AG04449 (cell line): ENCODE results near the gene KIAA1755.

Source experiments
- CTCF ChIA-PET: fragments of 350-600 bp; formaldehyde crosslinking; extraction: SDS; loops from one replicate; lab custom pipeline; 2021; ENCODE audit warnings: antibody characterized with exemption; lab: Yijun Ruan, JAX
- POLR2A ChIA-PET: fragments of 400-600, 350-600 bp; formaldehyde crosslinking; extraction: SDS; loops from one replicate; lab custom pipeline; 2020; ENCODE audit warnings: antibody characterized with exemption, inconsistent platforms; lab: Yijun Ruan, JAX
- DNase-seq: peaks from one replicate; pipeline ENCODE4 v3.0.0-alpha.2; 2010; ENCODE audit warnings: low read depth, low spot score
- H3K4me3 ChIP-seq: 2 replicates; pipeline ENCODE4 v1.5.1; 2011; ENCODE audit warnings: low read depth, mild to moderate bottlenecking, control low read depth, low read length
- TF ChIP-seq, protein P1 (sequence below): IDR thresholded peaks from one replicate; pipeline ENCODE4 v1.5.1; 2011; ENCODE audit warnings: mild to moderate bottlenecking, moderate library complexity, low read length, control low read depth, inconsistent platforms; ENCODE audit not compliant: insufficient read depth; ENCODE audit errors: missing control alignments

Gene KIAA1755

GRCh38 chr20:38190936-38191371 lies 69.6 kb downstream of the KIAA1755 start:
- TF ChIP-seq, protein P1, sequence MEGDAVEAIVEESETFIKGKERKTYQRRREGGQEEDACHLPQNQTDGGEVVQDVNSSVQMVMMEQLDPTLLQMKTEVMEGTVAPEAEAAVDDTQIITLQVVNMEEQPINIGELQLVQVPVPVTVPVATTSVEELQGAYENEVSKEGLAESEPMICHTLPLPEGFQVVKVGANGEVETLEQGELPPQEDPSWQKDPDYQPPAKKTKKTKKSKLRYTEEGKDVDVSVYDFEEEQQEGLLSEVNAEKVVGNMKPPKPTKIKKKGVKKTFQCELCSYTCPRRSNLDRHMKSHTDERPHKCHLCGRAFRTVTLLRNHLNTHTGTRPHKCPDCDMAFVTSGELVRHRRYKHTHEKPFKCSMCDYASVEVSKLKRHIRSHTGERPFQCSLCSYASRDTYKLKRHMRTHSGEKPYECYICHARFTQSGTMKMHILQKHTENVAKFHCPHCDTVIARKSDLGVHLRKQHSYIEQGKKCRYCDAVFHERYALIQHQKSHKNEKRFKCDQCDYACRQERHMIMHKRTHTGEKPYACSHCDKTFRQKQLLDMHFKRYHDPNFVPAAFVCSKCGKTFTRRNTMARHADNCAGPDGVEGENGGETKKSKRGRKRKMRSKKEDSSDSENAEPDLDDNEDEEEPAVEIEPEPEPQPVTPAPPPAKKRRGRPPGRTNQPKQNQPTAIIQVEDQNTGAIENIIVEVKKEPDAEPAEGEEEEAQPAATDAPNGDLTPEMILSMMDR, result no peak
- DNase-seq, result no peak
- ChIA-PET POLR2A (no interaction called here), CTCF (interaction anchor here (0.8 to 28.8 kb wide), 6 partner anchors 11 to 117 kb away, joined by 3 to 356 read pairs (median 5); no protein-coding TSS in a partner anchor)
- H3K4me3 ChIP-seq, result no peak overlapping the region

- ChIA-PET CTCF (interaction anchor here (0.8 to 28.8 kb wide), 6 partner anchors 8 to 128 kb away, joined by 3 to 356 read pairs (median 4); no protein-coding TSS in a partner anchor), POLR2A (no interaction called here)
- no peak overlapping the region for H3K4me3 ChIP-seq
- DNase-seq, result no peak
- TF ChIP-seq, protein P1, result no peak
Observed at GRCh38 chr20:38190166-38190565, 70.4 kb downstream of the KIAA1755 start.

GRCh38 chr20:38187517-38187916 lies 73.0 kb downstream of the KIAA1755 start:
- DNase-seq, result no peak
- TF ChIP-seq, protein P1, result peak; percentile 19
- ChIA-PET POLR2A (no interaction called here), CTCF (interaction anchor here (0.6 to 28.8 kb wide), 4 partner anchors 14 to 130 kb away, joined by 3 to 356 read pairs (median 4); no protein-coding TSS in a partner anchor)
- no peak overlapping the region for H3K4me3 ChIP-seq

DNA sequence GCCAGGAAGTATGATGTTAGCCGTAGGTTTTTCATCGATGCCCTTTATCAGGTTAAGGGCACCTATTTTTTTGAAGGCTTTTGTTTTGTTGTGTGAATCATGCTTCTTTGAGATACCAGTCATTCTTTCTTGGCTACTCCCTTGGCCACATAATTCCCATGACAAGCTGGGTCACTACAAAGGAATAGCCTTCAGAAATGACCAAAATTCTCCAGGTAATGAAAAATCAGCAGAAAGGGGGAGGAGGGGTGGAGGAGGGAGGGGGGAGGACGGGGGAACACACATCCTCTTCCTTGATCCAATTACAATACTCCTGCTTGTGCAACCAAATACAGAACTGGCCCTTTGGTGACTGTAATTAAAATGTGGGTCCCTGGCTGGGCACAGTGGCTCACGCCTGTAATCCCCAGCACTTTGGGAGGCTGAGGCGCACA lies 73.7 kb downstream of the KIAA1755 start:
- TF ChIP-seq, protein P1, result no peak

DNA sequence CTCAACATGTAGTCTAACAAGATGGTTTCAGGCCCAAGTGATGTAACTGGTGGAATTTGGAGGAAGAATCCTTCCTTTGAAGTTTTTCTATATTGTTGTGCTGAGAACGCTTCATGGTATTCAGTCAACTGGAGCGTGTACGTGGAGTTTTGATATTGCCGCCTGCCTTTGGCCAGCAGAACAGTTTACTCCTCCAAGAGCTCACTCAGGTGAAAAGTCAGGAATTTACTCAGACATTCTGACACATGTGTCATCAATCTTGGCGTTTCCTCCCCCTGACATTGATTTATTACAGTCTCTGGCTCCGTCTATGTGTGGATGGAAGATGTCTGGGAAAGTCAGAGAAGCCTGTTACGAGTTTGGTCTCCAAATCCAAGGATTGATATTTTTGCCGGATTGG lies 76.4 kb downstream of the KIAA1755 start:
- ChIA-PET CTCF (interaction anchor here (1.0 kb wide), 1 partner anchor 126 kb away, joined by 3 read pairs; no protein-coding TSS in a partner anchor), POLR2A (no interaction called here)
- H3K4me3 ChIP-seq, result no peak overlapping the region
- no peak for DNase-seq
- TF ChIP-seq, protein P1, result no peak

More for the DNA sequence above, 73.7 kb downstream of the KIAA1755 start:
- no peak overlapping the region for H3K4me3 ChIP-seq
- ChIA-PET CTCF (interaction anchor here (0.9 to 28.8 kb wide), 3 partner anchors 13 to 129 kb away, joined by 3 to 356 read pairs (median 6); no protein-coding TSS in a partner anchor), POLR2A (no interaction called here)
- DNase-seq, result no peak

GRCh38 chr20:38181971-38182370 lies 78.6 kb downstream of the KIAA1755 start:
- CTCF ChIA-PET, result interaction anchor here (1.4 kb wide), 1 partner anchor 40 kb away, joined by 3 read pairs; no protein-coding TSS in a partner anchor
- no peak overlapping the region for H3K4me3 ChIP-seq
- TF ChIP-seq, protein P1, result no peak
- POLR2A ChIA-PET, result no interaction called here
- no peak for DNase-seq
